Activated T-cell treated with anti-CD3 and anti-CD28 coated beads, Interleukin-2, amount 50 U/mL, for 4 hours (primary cell): ENCODE results near the gene GLP2R. TPM values are rescaled to one million over a fixed set of nuclear protein-coding genes. Genes with fewer than 3 reads are reported as not detected.

Source experiments
- ATAC-seq, 2 donors: fragments of 200-7000 bp; cut with Tn5 transposase; one replicate each; pipeline ENCODE4 v1.10.0; 2021
- DNase-seq: peaks from one replicate; pipeline ENCODE4 v3.0.0-alpha.2; 2020
- H3K27me3 Mint-ChIP-seq: one replicate; pipeline ENCODE4 v1.8.0; 2021; ENCODE audit warnings: low read depth, mixed read lengths
- H3K36me3 Mint-ChIP-seq: one replicate; pipeline ENCODE4 v1.8.0; 2022; ENCODE audit warnings: mixed read lengths; ENCODE audit not compliant: insufficient read depth
- H3K4me1 Mint-ChIP-seq: one replicate; pipeline ENCODE4 v1.8.0; 2021; ENCODE audit warnings: low read depth, mixed read lengths
- H3K4me3 Mint-ChIP-seq: one replicate; pipeline ENCODE4 v1.8.0; 2021; ENCODE audit warnings: mild to moderate bottlenecking, moderate library complexity, mixed read lengths
- H3K9me3 Mint-ChIP-seq: one replicate; pipeline ENCODE4 v1.8.0; 2021; ENCODE audit warnings: mixed read lengths
- total RNA-seq, 3 donors: library from RNA; stranded (reverse); gene quantifications; one replicate each; pipeline ENCODE4 v1.2.1, GENCODE V29; 2021

Gene GLP2R
- total RNA-seq, 3 donors from 2014 or later, result not detected

- peaks cover 3% of the 10 kb centered on the region for H3K27me3 Mint-ChIP-seq
- no peaks in the 10 kb centered on the region for H3K36me3 Mint-ChIP-seq
- no peak for DNase-seq
- H3K9me3 Mint-ChIP-seq, result peaks cover 11% of the 10 kb centered on the region
- H3K4me3 Mint-ChIP-seq, result no peak overlapping the region
- ATAC-seq, result no peak
- H3K4me1 Mint-ChIP-seq, result no peaks in the 10 kb centered on the region
Observed at GRCh38 chr17:9887508-9887907, 61.8 kb downstream of the GLP2R start.

GRCh38 chr17:9890124-9890523 lies 64.4 kb downstream of the GLP2R start:
- H3K27me3 Mint-ChIP-seq, result peaks cover 13% of the 10 kb centered on the region
- H3K9me3 Mint-ChIP-seq, result no peaks in the 10 kb centered on the region
- no peaks in the 10 kb centered on the region for H3K4me1 Mint-ChIP-seq
- no peaks in the 10 kb centered on the region for H3K36me3 Mint-ChIP-seq
- DNase-seq (no peak), ATAC-seq (peak in 1 of 2 donors; percentile 18)
- no peak overlapping the region for H3K4me3 Mint-ChIP-seq

GRCh38 chr17:9893411-9894012 lies 67.8 kb downstream of the GLP2R start:
- ATAC-seq, result no peak
- H3K4me1 Mint-ChIP-seq, result no peaks in the 10 kb centered on the region
- no peak for DNase-seq
- no peaks in the 10 kb centered on the region for H3K9me3 Mint-ChIP-seq
- H3K4me3 Mint-ChIP-seq, result no peak overlapping the region
- no peaks in the 10 kb centered on the region for H3K36me3 Mint-ChIP-seq
- peaks cover 9% of the 10 kb centered on the region for H3K27me3 Mint-ChIP-seq

GRCh38 chr17:9894231-9894630 lies 68.5 kb downstream of the GLP2R start:
- no peak for DNase-seq
- H3K9me3 Mint-ChIP-seq, result no peaks in the 10 kb centered on the region
- ATAC-seq, result no peak
- H3K36me3 Mint-ChIP-seq, result no peaks in the 10 kb centered on the region
- no peak overlapping the region for H3K4me3 Mint-ChIP-seq
- H3K4me1 Mint-ChIP-seq, result no peaks in the 10 kb centered on the region
- H3K27me3 Mint-ChIP-seq, result peaks cover 12% of the 10 kb centered on the region

- H3K27me3 Mint-ChIP-seq, result peaks cover 18% of the 10 kb centered on the region
- no peak overlapping the region for H3K4me3 Mint-ChIP-seq
- no peaks in the 10 kb centered on the region for H3K4me1 Mint-ChIP-seq
- no peaks in the 10 kb centered on the region for H3K36me3 Mint-ChIP-seq
- ATAC-seq (no peak), DNase-seq (no peak)
- H3K9me3 Mint-ChIP-seq, result no peaks in the 10 kb centered on the region
Observed at GRCh38 chr17:9895923-9896322, 70.2 kb downstream of the GLP2R start.

GRCh38 chr17:9897372-9897968 lies 71.7 kb downstream of the GLP2R start:
- ATAC-seq (no peak), DNase-seq (no peak)
- peaks cover 20% of the 10 kb centered on the region for H3K27me3 Mint-ChIP-seq
- no peaks in the 10 kb centered on the region for H3K36me3 Mint-ChIP-seq
- no peak overlapping the region for H3K4me3 Mint-ChIP-seq
- H3K4me1 Mint-ChIP-seq, result no peaks in the 10 kb centered on the region
- H3K9me3 Mint-ChIP-seq, result no peaks in the 10 kb centered on the region

- Mint-ChIP-seq H3K9me3 (no peaks in the 10 kb centered on the region), H3K36me3 (no peaks in the 10 kb centered on the region), H3K4me3 (no peak overlapping the region), H3K27me3 (peaks cover 14% of the 10 kb centered on the region), H3K4me1 (no peaks in the 10 kb centered on the region)
- no peak for DNase-seq
- ATAC-seq, result no peak
Observed at GRCh38 chr17:9898812-9899211, 73.1 kb downstream of the GLP2R start.

- no peak overlapping the region for H3K4me3 Mint-ChIP-seq
- H3K27me3 Mint-ChIP-seq, result peaks cover 11% of the 10 kb centered on the region
- H3K9me3 Mint-ChIP-seq, result no peaks in the 10 kb centered on the region
- H3K4me1 Mint-ChIP-seq, result no peaks in the 10 kb centered on the region
- H3K36me3 Mint-ChIP-seq, result no peaks in the 10 kb centered on the region
- ATAC-seq (no peak), DNase-seq (no peak)
Observed at GRCh38 chr17:9899280-9900043, 73.7 kb downstream of the GLP2R start.

GRCh38 chr17:9900044-9900594 lies 74.4 kb downstream of the GLP2R start:
- DNase-seq (no peak), ATAC-seq (no peak)
- Mint-ChIP-seq H3K27me3 (peaks cover 11% of the 10 kb centered on the region), H3K36me3 (no peaks in the 10 kb centered on the region), H3K4me3 (no peak overlapping the region), H3K4me1 (no peaks in the 10 kb centered on the region), H3K9me3 (no peaks in the 10 kb centered on the region)

GRCh38 chr17:9900784-9901183 lies 75.1 kb downstream of the GLP2R start:
- H3K9me3 Mint-ChIP-seq, result no peaks in the 10 kb centered on the region
- no peaks in the 10 kb centered on the region for H3K4me1 Mint-ChIP-seq
- H3K4me3 Mint-ChIP-seq, result no peak overlapping the region
- no peaks in the 10 kb centered on the region for H3K36me3 Mint-ChIP-seq
- H3K27me3 Mint-ChIP-seq, result peaks cover 11% of the 10 kb centered on the region
- DNase-seq, result no peak
- no peak for ATAC-seq

- Mint-ChIP-seq H3K4me1 (no peaks in the 10 kb centered on the region), H3K9me3 (no peaks in the 10 kb centered on the region), H3K4me3 (no peak overlapping the region), H3K27me3 (peaks cover 11% of the 10 kb centered on the region), H3K36me3 (no peaks in the 10 kb centered on the region)
- ATAC-seq (no peak), DNase-seq (no peak)
Observed at GRCh38 chr17:9902120-9902519, 76.4 kb downstream of the GLP2R start.

GRCh38 chr17:9904277-9905077 lies 78.8 kb downstream of the GLP2R start:
- DNase-seq (no peak), ATAC-seq (no peak)
- H3K9me3 Mint-ChIP-seq, result no peaks in the 10 kb centered on the region
- H3K36me3 Mint-ChIP-seq, result no peaks in the 10 kb centered on the region
- no peaks in the 10 kb centered on the region for H3K4me1 Mint-ChIP-seq
- no peak overlapping the region for H3K4me3 Mint-ChIP-seq
- peaks cover 6% of the 10 kb centered on the region for H3K27me3 Mint-ChIP-seq

GRCh38 chr17:9905078-9905415 lies 79.3 kb downstream of the GLP2R start, which contains the start of gene RCVRN:
TSS of gene RCVRN (minus strand) at chr17:9905271. CDS start at chr17:9905180, 91 bp downstream.
- ATAC-seq, result no peak
- no peaks in the 10 kb centered on the region for H3K9me3 Mint-ChIP-seq
- no peak within 1 kb of the TSS for H3K4me3 Mint-ChIP-seq
- DNase-seq, result no peak
- H3K27me3 Mint-ChIP-seq, result peaks cover 6% of the 10 kb centered on the region
- no peaks in the 10 kb centered on the region for H3K4me1 Mint-ChIP-seq
- H3K36me3 Mint-ChIP-seq, result no peaks in the 10 kb centered on the region

GRCh38 chr17:9905902-9906301 lies 80.2 kb downstream of the GLP2R start:
- Mint-ChIP-seq H3K4me1 (no peaks in the 10 kb centered on the region), H3K4me3 (no peak overlapping the region), H3K27me3 (peaks cover 3% of the 10 kb centered on the region), H3K9me3 (no peaks in the 10 kb centered on the region), H3K36me3 (no peaks in the 10 kb centered on the region)
- DNase-seq, result no peak
- ATAC-seq, result peak in 1 of 2 donors; percentile 55
